ENCODE results near the gene NUMB.

The NUMB gene

GRCh38 chr14:73285979-73286378, 172.4 kb downstream of the NUMB start:
- DNase-seq, result no peak

- DNase-seq, result no peak
These were observed 174.6 kb downstream of the NUMB start for GRCh38 chr14:73283608-73284379.

DNA sequence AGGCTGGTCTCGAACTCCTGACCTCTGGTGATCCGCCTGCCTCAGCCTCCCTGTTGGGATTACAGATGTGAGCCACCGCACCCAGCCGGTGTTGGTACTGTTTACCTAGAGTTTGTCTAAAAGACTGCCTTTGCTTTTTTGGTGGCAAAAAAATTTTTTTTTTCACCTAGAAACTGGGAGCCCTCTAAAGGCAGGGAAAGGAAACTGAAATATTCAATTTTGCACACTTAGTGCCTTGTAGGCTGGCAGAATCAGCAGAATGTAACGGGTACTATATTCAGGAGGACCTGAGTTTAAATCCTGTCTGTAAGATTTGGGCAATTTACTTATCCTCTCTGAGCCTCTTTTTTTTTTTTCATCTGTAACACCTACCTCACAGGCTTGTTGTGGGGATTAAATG, 177.4 kb downstream of the NUMB start:
- no peak for DNase-seq

GRCh38 chr14:73277376-73277775, 181.0 kb downstream of the NUMB start:
- DNase-seq, result no peak

GRCh38 chr14:73276836-73277235, 181.5 kb downstream of the NUMB start:
- DNase-seq, result no peak

- DNase-seq, result no peak
These were observed 184.5 kb downstream of the NUMB start for GRCh38 chr14:73273799-73274198.

DNA sequence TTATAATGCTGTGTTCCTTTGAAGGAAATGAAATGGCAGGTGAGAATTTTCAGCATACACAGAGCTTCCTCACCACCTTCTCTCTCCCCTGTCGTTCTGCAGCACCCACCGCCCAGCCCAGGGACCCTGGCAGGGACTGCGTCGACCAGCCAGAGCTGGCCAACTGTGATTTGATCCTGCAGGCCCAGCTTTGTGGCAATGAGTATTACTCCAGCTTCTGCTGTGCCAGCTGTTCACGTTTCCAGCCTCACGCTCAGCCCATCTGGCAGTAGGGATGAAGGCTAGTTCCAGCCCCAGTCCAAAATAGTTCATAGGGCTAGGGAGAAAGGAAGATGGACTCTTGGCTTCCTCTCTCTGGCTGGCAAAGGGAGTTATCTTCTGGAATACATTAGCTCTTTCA, 186.0 kb downstream of the NUMB start:
- DNase-seq, result no peak

GRCh38 chr14:73269729-73270531, 188.4 kb downstream of the NUMB start:
- DNase-seq, result no peak

- DNase-seq, result no peak
These were observed 190.9 kb downstream of the NUMB start for GRCh38 chr14:73267474-73267873.

DNA sequence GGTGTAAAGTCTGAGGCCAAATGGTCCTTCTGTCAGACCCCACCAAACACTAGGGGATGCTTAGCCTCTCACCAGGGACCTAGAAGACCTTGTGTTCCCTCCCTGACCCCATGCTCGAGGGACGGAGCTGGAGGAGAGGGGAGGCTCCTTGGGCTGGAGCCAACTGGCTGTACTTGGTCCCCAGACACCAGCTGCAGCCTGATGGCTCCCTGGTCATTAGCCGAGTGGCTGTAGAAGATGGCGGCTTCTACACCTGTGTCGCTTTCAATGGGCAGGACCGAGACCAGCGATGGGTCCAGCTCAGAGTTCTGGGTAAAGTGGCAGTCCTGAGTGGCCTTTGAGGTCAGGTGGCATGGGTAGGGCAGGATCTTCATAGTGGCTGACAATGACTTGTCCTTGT, 192.0 kb downstream of the NUMB start:
- no peak for DNase-seq

DNA sequence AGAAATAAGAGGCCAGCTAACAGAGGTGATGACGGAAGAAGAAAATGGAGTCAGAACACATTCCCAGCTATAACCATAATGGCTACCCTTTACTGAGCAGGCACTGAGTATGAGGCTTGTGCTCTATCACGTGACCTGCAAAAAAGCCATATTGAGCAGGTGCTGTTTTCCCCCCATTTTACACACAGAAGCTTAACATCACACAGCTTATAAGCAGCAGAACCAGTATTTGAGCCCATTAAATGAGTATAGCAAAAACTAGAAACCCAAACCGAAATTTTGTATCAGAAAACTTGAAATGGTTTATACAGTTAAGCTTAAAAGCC, 192.7 kb downstream of the NUMB start:
- DNase-seq, result no peak

- DNase-seq, result no peak
These were observed 193.2 kb downstream of the NUMB start for GRCh38 chr14:73264885-73265720.

DNA sequence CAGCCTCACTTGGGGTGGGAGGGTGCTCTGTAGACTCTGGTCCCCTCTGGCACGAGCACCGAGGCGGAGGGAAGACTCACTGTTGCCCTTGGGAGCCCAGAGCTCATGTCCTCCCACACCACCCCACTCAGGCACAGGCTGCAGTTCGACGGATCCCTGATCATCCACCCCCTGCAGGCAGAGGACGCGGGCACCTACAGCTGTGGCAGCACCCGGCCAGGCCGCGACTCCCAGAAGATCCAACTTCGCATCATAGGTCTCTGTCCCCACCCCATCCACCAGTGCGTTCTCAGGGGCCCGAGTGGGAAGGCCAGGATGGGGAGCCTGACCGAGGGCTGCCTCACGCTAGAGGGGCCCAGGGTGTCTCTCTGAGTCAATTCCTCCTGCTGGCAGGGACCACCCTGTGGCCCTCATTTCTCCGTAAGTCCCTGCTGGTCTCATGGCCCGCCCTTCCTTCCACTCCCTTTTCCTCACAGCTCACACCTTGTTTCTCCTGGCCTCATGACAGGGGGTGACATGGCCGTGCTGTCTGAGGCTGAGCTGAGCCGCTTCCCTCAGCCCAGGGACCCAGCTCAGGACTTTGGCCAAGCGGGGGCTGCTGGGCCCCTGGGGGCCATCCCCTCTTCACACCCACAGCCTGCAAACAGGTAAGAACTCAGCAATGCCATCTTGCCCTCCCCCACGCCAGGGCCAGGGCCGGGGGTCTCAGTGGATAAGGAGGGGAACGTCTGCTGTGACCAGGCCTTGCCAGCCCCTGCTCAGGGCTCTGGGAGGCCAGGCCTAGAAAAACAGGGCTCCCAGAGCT, 194.1 kb downstream of the NUMB start:
- no peak for DNase-seq

- no peak for DNase-seq
These were observed 194.7 kb downstream of the NUMB start for GRCh38 chr14:73263606-73264005.

- no peak for DNase-seq
These were observed 195.7 kb downstream of the NUMB start for GRCh38 chr14:73262427-73263183.

DNA sequence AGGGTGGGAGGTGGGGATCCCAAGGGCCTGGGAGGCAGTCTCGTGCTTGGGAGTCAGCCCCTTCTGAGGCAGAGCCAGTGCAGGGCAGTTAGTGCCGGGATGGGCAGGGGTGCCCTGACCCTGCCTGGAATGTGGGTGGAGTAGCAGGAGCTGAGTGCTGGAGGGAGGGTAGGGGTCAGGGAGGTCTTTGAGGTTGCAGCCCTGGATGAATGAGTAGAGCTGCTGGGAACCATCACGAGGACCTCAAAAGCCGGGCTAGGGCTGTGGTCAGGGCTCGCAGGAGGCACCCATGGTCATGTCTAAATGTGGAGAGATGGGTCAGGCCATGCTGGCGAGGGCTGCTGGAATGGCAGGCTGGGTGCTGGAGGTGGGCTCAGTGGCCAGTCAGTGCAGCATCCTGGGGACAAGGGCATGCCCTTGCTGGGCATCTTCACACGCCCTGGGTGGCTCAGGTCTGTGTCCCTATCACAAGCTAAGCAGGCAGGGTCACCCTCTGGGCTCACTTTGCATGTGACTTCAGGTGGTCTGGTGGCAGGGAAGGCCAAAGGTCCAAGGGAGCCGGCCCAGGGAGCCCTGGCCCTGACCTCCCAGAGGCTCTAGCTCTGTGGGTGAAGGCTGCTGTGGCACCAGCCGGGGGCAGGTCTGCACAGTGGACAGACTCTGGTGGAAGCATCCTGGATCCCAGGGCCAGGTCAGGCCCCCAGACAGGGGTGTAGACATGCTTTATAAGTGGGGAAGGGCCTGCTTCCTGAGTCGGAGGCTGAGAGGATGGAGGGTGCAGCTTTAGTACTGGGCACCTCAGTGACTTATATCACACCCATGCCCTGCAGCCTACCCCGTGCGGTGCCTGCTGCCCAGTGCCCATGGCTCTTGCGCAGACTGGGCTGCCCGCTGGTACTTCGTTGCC, 196.6 kb downstream of the NUMB start:
- no peak for DNase-seq

GRCh38 chr14:73261075-73261474, 197.3 kb downstream of the NUMB start:
- no peak for DNase-seq

- DNase-seq, result no peak
These were observed 197.8 kb downstream of the NUMB start for GRCh38 chr14:73260574-73260973.

- DNase-seq, result no peak
These were observed 198.5 kb downstream of the NUMB start for GRCh38 chr14:73259837-73260236.

DNA sequence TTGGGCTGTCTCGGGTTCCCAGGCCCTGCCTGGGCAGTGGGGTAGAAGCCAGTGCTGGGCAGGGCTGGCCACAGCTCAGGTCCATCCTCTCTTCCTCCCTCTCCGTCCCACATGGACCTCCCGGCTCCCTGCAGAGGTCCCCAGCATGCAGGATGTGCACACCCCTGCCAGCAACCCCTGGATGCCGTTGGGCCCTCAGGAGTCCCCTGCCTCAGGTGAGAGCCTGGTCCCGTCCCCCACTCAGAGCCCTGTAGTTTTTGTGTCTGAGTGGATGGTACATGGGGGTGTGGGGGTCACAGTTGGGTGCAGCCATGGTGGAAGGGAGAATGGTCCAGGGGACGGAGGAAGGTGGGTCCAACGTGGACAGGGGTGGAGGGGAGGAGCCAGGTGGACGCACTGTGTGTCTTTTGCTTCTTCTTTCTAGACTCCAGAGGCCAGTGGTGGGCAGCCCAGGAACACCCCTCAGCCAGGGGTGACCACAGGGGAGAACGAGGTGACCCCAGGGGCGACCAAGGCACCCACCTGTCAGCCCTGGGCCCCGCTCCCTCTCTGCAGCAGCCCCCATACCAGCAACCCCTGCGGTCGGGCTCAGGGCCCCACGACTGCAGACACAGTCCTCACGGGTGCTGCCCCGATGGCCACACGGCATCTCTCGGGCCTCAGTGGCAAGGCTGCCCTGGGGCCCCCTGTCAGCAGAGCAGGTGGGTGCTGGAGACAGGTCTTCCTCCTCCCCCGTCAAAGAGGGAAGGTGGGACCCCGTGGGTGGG, 199.3 kb downstream of the NUMB start:
- DNase-seq, result no peak

All from MV-4-11 (cell line).